Nephron progenitor cell (in vitro differentiated cells): Measurements from ENCODE around the gene WFDC10A.
"Not testable (repeated sequence)": the region's sequence is repeated elsewhere in the genome, so short reads cannot be mapped to it uniquely, and the experiment has no call there.

Experiments used
- DNase-seq: peaks from one replicate; pipeline ENCODE4 v3.0.0; 2021
- H3K27ac Mint-ChIP-seq: 2 replicates; pipeline ENCODE4 v1.8.0; 2021; ENCODE audit warnings: mild to moderate bottlenecking, moderate library complexity, mixed read lengths
- H3K27me3 Mint-ChIP-seq: 2 replicates; pipeline ENCODE4 v1.8.0; 2021; ENCODE audit warnings: mild to moderate bottlenecking, low read depth, mixed read lengths; ENCODE audit not compliant: poor library complexity
- H3K36me3 Mint-ChIP-seq: 2 replicates; pipeline ENCODE4 v1.8.0; 2021; ENCODE audit warnings: low read depth, mixed read lengths
- H3K4me1 Mint-ChIP-seq: 2 replicates; pipeline ENCODE4 v1.8.0; 2021; ENCODE audit warnings: mixed read lengths
- H3K4me3 Mint-ChIP-seq: 2 replicates; pipeline ENCODE4 v1.8.0; 2021; ENCODE audit warnings: mild to moderate bottlenecking, moderate library complexity, mixed read lengths
- H3K9me3 Mint-ChIP-seq: 2 replicates; pipeline ENCODE4 v1.8.0; 2021; ENCODE audit warnings: mild to moderate bottlenecking, moderate library complexity, mixed read lengths
- TF ChIP-seq, protein P1 (sequence below): fragments of 200-600 bp; sonication (generic); IDR thresholded peaks from 2 replicates; pipeline ENCODE4 v1.5.0; 2021; ENCODE audit warnings: antibody characterized with exemption

WFDC10A gene

DNA sequence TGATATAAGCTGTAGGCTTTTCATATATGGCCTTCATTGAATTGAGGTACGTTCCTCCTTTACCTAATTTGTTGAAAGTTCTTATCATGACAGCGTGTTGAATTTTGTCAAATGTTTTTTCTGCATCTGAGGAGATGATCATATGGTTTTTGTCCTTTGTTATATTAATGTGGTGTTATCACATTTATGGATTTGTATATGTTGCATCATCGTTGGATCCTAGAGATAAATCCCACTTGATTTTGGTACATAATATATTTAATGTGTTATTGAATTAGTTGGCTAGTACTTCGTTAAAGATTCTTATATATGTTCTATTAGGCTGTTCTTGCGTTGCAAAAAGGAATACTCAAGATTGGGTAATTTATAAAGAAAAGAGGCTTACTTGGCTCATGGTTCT, 10.1 kb downstream of the WFDC10A start:
- no peaks in the 10 kb centered on the region for H3K36me3 Mint-ChIP-seq
- peaks cover 11% of the 10 kb centered on the region for H3K9me3 Mint-ChIP-seq
- no peak for DNase-seq

DNA sequence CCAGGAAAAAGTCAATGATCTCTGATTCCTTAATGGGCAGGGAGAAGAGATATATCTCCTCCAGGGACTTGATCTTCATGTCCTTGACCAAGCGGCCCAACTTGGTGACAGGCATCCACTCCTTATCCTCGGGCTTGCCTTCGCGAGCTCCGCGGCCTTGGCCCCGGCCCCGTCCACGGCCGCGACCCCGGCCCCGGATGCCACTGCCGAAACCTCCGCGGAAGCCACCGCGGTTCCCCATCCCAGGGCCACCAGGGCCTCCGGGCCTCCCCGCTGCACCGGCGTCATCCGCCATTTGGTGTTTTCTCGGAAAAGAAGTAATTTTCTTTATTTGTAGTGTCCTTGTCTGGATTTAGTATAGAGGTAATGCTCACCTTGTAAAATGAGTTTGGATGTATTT, 11.5 kb downstream of the WFDC10A start:
- not testable (repeated sequence) for H3K27ac Mint-ChIP-seq, H3K4me3 Mint-ChIP-seq, H3K36me3 Mint-ChIP-seq, DNase-seq, H3K4me1 Mint-ChIP-seq
- peaks cover 11% of the 10 kb centered on the region for H3K27me3 Mint-ChIP-seq
- H3K9me3 Mint-ChIP-seq = peaks cover 13% of the 10 kb centered on the region

More for the DNA sequence above, 10.1 kb downstream of the WFDC10A start:
- TF ChIP-seq, protein P1, sequence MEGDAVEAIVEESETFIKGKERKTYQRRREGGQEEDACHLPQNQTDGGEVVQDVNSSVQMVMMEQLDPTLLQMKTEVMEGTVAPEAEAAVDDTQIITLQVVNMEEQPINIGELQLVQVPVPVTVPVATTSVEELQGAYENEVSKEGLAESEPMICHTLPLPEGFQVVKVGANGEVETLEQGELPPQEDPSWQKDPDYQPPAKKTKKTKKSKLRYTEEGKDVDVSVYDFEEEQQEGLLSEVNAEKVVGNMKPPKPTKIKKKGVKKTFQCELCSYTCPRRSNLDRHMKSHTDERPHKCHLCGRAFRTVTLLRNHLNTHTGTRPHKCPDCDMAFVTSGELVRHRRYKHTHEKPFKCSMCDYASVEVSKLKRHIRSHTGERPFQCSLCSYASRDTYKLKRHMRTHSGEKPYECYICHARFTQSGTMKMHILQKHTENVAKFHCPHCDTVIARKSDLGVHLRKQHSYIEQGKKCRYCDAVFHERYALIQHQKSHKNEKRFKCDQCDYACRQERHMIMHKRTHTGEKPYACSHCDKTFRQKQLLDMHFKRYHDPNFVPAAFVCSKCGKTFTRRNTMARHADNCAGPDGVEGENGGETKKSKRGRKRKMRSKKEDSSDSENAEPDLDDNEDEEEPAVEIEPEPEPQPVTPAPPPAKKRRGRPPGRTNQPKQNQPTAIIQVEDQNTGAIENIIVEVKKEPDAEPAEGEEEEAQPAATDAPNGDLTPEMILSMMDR = no peak
- no peaks in the 10 kb centered on the region for H3K4me1 Mint-ChIP-seq
- H3K27ac Mint-ChIP-seq = no peak overlapping the region
- H3K27me3 Mint-ChIP-seq = peaks cover 11% of the 10 kb centered on the region
- no peak overlapping the region for H3K4me3 Mint-ChIP-seq

DNA sequence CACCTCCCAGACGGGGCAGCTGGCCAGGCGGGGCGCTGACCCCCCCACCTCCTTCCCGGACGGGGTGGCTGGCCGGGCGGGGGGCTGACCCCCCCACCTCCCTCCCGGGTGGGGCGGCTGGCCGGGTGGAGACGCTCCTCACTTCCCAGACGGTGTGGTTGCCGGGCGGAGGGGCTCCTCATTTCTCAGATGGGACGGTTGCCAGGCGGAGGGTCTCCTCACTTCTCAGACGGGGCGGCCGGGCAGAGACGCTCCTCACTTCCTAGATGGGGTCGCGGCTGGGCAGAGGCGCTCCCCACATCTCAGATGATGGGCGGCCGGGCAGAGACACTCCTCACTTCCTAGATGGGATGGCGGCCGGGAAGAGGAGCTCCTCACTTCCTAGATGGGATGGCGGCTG, 16.3 kb downstream of the WFDC10A start:
- DNase-seq, H3K4me1 Mint-ChIP-seq, H3K36me3 Mint-ChIP-seq, H3K27ac Mint-ChIP-seq, H3K4me3 Mint-ChIP-seq, H3K27me3 Mint-ChIP-seq: not testable (repeated sequence)
- peaks cover 19% of the 10 kb centered on the region for H3K9me3 Mint-ChIP-seq

DNA sequence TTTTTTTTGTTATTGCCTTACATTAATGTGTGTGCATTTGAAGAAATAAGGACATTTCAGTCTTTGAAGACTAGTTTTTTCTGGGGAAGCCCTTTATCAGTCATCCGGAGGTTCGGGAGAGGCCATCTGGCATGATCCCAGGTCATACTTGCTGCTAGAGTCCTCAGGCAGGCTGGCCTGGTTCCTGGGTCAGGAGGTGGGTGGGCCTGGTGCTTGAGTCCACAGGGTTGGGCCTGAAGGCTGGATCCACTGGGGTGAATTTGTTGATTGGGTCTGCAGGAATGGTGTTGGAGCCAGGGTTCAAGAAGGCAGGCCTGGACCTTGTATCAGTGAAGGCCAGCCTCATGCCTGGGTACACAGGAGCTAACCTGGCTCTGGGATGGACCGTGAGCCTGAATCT, 17.3 kb downstream of the WFDC10A start:
- no peak overlapping the region for H3K27ac Mint-ChIP-seq
- no peaks in the 10 kb centered on the region for H3K4me1 Mint-ChIP-seq
- TF ChIP-seq, protein P1 = no peak
- no peaks in the 10 kb centered on the region for H3K36me3 Mint-ChIP-seq
- peaks cover 3% of the 10 kb centered on the region for H3K27me3 Mint-ChIP-seq
- peaks cover 28% of the 10 kb centered on the region for H3K9me3 Mint-ChIP-seq
- no peak for DNase-seq
- H3K4me3 Mint-ChIP-seq = no peak overlapping the region

DNA sequence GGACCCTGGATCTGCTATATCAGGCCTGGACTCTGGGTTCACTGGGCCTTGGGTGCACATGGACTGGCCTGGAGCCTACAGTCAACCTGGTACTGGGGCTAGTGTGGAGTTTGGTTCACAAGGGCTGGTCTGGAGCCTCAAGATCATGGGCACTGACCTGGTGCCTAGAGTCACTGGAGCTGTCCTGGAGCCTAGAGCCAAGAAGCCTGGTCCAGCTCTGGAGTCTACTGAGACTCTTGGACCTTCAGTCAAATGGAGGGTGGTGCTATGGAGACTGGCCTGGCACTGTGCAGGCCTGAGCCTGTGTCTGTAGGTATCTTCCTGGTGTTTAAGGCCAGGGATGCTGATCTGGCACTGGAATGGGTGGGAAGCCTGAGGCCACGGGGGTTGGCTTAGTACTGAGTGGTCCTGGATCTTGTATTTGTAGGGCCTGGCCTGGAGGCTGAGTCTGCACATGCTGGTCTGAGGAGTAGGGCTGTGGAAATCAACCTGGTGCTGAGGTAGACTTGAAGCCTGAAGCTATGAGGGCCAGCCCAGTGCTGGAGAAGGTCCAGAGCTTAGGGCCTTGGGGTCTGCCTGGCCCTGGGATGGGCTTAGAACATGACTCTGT, 18.0 kb downstream of the WFDC10A start:
- peaks cover 3% of the 10 kb centered on the region for H3K27me3 Mint-ChIP-seq
- no peaks in the 10 kb centered on the region for H3K4me1 Mint-ChIP-seq
- no peak overlapping the region for H3K4me3 Mint-ChIP-seq
- TF ChIP-seq, protein P1 = no peak
- no peaks in the 10 kb centered on the region for H3K36me3 Mint-ChIP-seq
- DNase-seq = no peak
- H3K9me3 Mint-ChIP-seq = peaks cover 28% of the 10 kb centered on the region
- no peak overlapping the region for H3K27ac Mint-ChIP-seq

DNA sequence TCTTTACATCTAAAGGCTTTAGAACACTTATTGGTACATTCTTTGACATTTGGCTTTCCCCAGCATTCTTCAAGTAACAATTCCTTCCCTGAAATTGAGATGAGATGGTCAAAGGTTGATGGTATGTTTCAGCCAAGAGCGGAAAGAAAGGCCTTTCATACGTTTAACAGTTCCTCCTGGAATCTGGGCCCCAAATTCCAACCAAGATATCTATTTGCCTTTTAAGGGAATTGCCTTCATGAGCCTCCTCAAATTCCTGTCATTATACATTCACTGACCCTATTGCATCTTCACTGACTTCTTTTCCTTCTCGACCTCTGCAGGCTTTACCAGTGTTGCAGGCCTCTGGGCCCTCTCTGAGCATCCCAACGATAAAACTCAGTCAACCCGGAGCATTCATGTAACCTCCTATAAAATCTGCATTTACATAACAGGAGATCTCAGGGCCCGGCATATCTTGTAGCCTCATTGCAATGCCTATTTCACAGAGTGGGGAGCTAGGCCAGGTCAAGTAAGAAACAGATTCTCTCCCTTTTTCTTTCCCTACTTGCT, 19.8 kb downstream of the WFDC10A start:
- TF ChIP-seq, protein P1 = no peak
- Mint-ChIP-seq H3K27me3 (peaks cover 3% of the 10 kb centered on the region), H3K9me3 (peaks cover 28% of the 10 kb centered on the region), H3K36me3 (no peaks in the 10 kb centered on the region), H3K4me3 (no peak overlapping the region), H3K4me1 (no peaks in the 10 kb centered on the region), H3K27ac (no peak overlapping the region)
- no peak for DNase-seq

DNA sequence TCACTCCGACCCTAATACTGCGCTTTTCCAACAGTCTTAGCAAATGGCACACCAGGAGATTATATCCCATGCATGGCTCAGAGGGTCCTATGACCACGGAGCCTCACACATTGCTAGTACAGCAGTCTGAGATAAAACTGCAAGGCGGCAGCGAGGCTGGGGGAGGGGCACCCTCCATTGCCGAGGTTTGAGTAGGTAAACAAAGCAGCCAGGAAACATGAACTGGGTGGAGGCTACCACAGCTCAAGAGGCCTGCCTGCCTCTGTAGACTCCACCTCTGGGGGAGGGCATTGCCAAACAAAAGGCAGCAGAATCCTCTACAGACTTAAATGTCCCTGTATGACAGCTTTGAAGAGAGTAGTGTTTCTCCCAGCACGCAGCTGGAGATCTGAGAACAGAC, 22.2 kb downstream of the WFDC10A start:
- not testable (repeated sequence) for H3K4me3 Mint-ChIP-seq, H3K27me3 Mint-ChIP-seq, DNase-seq

DNA sequence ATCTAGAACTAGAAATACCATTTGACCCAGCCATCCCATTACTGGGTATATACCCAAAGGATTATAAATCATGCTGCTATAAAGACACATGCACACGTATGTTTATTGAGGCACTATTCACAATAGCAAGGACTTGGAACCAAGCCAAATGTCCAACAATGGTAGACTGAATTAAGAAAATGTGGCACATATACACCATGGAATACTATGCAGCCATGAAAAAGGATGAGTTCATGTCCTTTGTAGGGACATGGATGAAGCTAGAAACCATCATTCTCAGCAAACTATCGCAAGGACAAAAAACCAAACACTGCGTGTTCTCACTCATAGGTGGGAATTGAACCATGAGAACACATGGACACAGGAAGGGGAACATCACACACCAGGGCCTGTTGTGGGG, 27.5 kb downstream of the WFDC10A start:
- not testable (repeated sequence) for H3K4me1 Mint-ChIP-seq

More for the DNA sequence above, 22.2 kb downstream of the WFDC10A start:
- H3K4me1 Mint-ChIP-seq, H3K36me3 Mint-ChIP-seq, H3K27ac Mint-ChIP-seq: not testable (repeated sequence)
- H3K9me3 Mint-ChIP-seq = peaks cover 28% of the 10 kb centered on the region

More for the DNA sequence above, 27.5 kb downstream of the WFDC10A start:
- H3K9me3 Mint-ChIP-seq = peaks cover 29% of the 10 kb centered on the region
- H3K4me3 Mint-ChIP-seq, DNase-seq, H3K36me3 Mint-ChIP-seq, H3K27me3 Mint-ChIP-seq, H3K27ac Mint-ChIP-seq: not testable (repeated sequence)
